HL-60 (cell line): ENCODE measurements around the gene PARP12.

Experiments
- CTCF ChIP-seq: IDR thresholded peaks from one replicate; pipeline ENCODE4 v1.5.1; 2011; ENCODE audit warnings: low read length, control low read depth, inconsistent platforms; ENCODE audit not compliant: insufficient read depth
- POLR2AphosphoS5 ChIP-seq: IDR thresholded peaks from 2 replicates; pipeline ENCODE4 v1.6.1; 2012; ENCODE audit warnings: low read depth

DNA sequence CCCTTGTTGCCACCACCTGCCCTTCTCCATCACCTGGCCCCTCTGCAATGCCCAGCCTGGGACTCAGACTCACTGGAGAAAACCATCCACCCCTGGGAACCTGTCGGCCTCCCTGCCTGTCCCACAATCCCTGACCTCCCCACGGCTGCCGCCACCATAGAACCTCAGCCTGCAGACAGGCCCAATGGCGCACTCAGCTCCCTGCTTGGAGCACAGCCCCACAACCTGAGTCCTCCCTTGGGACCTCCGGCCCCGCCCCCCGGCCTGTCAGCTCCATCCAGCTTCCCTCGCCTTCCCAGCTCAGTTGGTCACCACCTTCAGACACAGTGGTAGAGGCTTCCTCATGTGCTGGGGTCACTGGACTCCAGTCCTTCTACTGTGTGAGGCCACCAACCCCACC is 41.1 kb downstream of the PARP12 start:
- TF ChIP-seq CTCF (no peak), POLR2AphosphoS5 (no peak)
